SK-N-SH treated with all-trans-retinoic acid at 6 μM for 48 hours (cell line): ENCODE data around the gene UAP1L1.
A peak's percentile ranks its signal among the peaks of the same experiment; 100 is the strongest.

Experiments used
- ATAC-seq: fragments of 200-7000 bp; cut with Tn5 transposase; 3 replicates; pipeline ENCODE4 v1.9.1; 2020; ENCODE audit warnings: mild to moderate bottlenecking, moderate library complexity
- ARNTL ChIP-seq: fragments of 450-650 bp; formaldehyde crosslinking; IDR thresholded peaks from 2 replicates; pipeline ENCODE4 v1.5.0; 2020; ENCODE audit warnings: low read depth, mild to moderate bottlenecking, moderate library complexity, borderline replicate concordance
- CSDC2 ChIP-seq: fragments of 250-450 bp; sonication (Bioruptor Pico); IDR thresholded peaks from 2 replicates; pipeline ENCODE4 v1.5.0; 2020; ENCODE audit warnings: mild to moderate bottlenecking, moderate library complexity
- ESRRG ChIP-seq: fragments of 250-450 bp; sonication (Bioruptor Pico); IDR thresholded peaks from 2 replicates; pipeline ENCODE4 v1.6.1; 2021; ENCODE audit warnings: mild to moderate bottlenecking
- GLIS3 ChIP-seq: fragments of 250-450 bp; sonication (Bioruptor Pico); IDR thresholded peaks from 2 replicates; pipeline ENCODE4 v1.5.0; 2020; ENCODE audit warnings: mild to moderate bottlenecking, moderate library complexity
- ISL1 ChIP-seq: fragments of 250-450 bp; sonication (Bioruptor Pico); IDR thresholded peaks from 2 replicates; pipeline ENCODE4 v2.1.2; 2022; ENCODE audit warnings: mild to moderate bottlenecking, moderate library complexity
- OSR1 ChIP-seq: fragments of 250-450 bp; sonication (Bioruptor Pico); IDR thresholded peaks from 2 replicates; pipeline ENCODE4 v1.8.0; 2022; ENCODE audit warnings: moderate library complexity, mild to moderate bottlenecking, inconsistent platforms
- PPARA ChIP-seq: fragments of 250-450 bp; sonication (Bioruptor Pico); IDR thresholded peaks from 2 replicates; pipeline ENCODE4 v1.5.0; 2020; ENCODE audit warnings: mild to moderate bottlenecking, borderline replicate concordance
- RARB ChIP-seq: fragments of 250-450 bp; sonication (Bioruptor Pico); IDR thresholded peaks from 2 replicates; pipeline ENCODE4 v1.8.0; 2021; ENCODE audit warnings: mild to moderate bottlenecking, moderate library complexity
- SNAI2 ChIP-seq: fragments of 250-450 bp; sonication (Bioruptor Pico); IDR thresholded peaks from 2 replicates; pipeline ENCODE4 v1.5.0; 2020; ENCODE audit warnings: mild to moderate bottlenecking, moderate library complexity
- TCF4 ChIP-seq: fragments of 250-450 bp; sonication (Bioruptor Pico); IDR thresholded peaks from 2 replicates; pipeline ENCODE4 v1.8.0; 2021; ENCODE audit warnings: mild to moderate bottlenecking, moderate library complexity, borderline replicate concordance
- TOX ChIP-seq: fragments of 250-450 bp; sonication (Bioruptor Pico); IDR thresholded peaks from 2 replicates; pipeline ENCODE4 v1.8.0; 2021; ENCODE audit warnings: mild to moderate bottlenecking, moderate library complexity, borderline replicate concordance
- ZC3H10 ChIP-seq: fragments of 250-450 bp; sonication (Bioruptor Pico); IDR thresholded peaks from 2 replicates; pipeline ENCODE4 v1.5.1; 2021; ENCODE audit warnings: mild to moderate bottlenecking, moderate library complexity
- ZFP3 ChIP-seq: fragments of 250-450 bp; sonication (Bioruptor Pico); IDR thresholded peaks from 2 replicates; pipeline ENCODE4 v1.5.0; 2020; ENCODE audit warnings: mild to moderate bottlenecking, moderate library complexity
- ZNF565 ChIP-seq: fragments of 450-650 bp; formaldehyde crosslinking; conservative IDR thresholded peaks from 2 replicates; pipeline ENCODE4 v1.5.0; 2020; ENCODE audit warnings: low read depth, mild to moderate bottlenecking, moderate library complexity
- ZNF70 ChIP-seq: fragments of 450-650 bp; formaldehyde crosslinking; IDR thresholded peaks from 2 replicates; pipeline ENCODE4 v1.5.0; 2020; ENCODE audit warnings: mild to moderate bottlenecking, moderate library complexity
- ZNF8 ChIP-seq: fragments of 450-650 bp; formaldehyde crosslinking; IDR thresholded peaks from 2 replicates; pipeline ENCODE4 v1.5.0; 2020; ENCODE audit warnings: mild to moderate bottlenecking, moderate library complexity
- TF ChIP-seq, protein P1 (sequence below): fragments of 250-450 bp; sonication (Bioruptor Pico); IDR thresholded peaks from 2 replicates; pipeline ENCODE4 v1.8.0; 2021; ENCODE audit warnings: low read depth, mild to moderate bottlenecking, moderate library complexity, borderline replicate concordance
- TF ChIP-seq, protein P2 (sequence below): fragments of 250-450 bp; sonication (Bioruptor Pico); IDR thresholded peaks from 2 replicates; pipeline ENCODE4 v1.8.0; 2020; ENCODE audit warnings: mild to moderate bottlenecking, moderate library complexity, borderline replicate concordance
- TF ChIP-seq, protein P3 (sequence below): fragments of 250-450 bp; sonication (Bioruptor Pico); IDR thresholded peaks from 2 replicates; pipeline ENCODE4 v1.5.0; 2020; ENCODE audit warnings: mild to moderate bottlenecking, moderate library complexity
- TF ChIP-seq, protein P4 (sequence below): fragments of 250-450 bp; sonication (Bioruptor Pico); IDR thresholded peaks from 2 replicates; pipeline ENCODE4 v1.5.1; 2020; ENCODE audit warnings: low read depth, mild to moderate bottlenecking, moderate library complexity
- TF ChIP-seq, protein P5 (sequence below): fragments of 250-450 bp; sonication (Bioruptor Pico); IDR thresholded peaks from 2 replicates; pipeline ENCODE4 v1.5.1; 2021; ENCODE audit warnings: mild to moderate bottlenecking, moderate library complexity

The UAP1L1 gene

DNA sequence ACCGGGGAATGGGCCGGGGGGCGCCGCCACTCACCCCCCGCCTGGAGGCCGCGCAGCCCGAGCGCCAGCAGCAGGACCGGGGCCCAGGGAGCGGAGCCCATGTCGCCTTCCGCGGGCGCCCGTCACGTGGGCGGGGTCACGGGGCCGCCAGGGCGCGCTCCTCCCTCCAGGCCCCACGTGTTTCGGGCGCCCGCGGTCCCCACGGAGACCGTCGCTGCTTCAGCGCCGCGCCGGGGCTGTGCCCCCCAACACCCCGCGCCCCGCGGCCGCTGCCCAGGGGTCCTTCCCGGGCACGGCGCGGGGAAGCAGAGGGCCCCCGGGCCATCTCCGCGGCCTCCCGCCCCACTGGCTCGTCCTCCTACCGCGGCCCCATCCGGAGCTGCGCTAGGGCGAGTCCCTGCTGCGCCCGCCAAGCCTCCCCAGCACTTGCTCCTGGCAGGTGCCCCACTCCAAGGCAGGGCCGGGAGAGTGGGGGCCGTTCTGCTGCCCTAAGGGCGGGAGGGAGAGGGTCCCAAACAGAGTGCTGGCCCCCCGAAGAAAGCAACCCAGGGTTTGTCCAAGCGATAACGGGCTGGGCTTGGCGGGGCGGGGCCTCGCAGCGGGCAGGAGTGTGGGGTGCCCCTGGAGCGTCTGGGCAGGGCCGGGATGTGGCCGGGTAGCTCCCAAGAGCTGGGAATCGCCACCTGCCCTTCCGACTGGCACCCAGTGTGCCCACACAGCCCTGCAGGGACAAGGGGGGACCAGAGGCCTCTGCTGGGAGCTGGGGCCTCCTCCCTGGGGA lies 37.5 kb downstream of the UAP1L1 start, which contains the start of gene DPP7:
TSS of gene DPP7 (minus strand) at position 121 of the 781 bp plus-strand sequence. CDS start at position 101, 20 bp downstream.
- no peak for TF ChIP-seq PPARA (CRISPR knock-in tag)
- TF ChIP-seq, all 23 proteins: peak for 0
- peak; percentile 79 for ATAC-seq

DNA sequence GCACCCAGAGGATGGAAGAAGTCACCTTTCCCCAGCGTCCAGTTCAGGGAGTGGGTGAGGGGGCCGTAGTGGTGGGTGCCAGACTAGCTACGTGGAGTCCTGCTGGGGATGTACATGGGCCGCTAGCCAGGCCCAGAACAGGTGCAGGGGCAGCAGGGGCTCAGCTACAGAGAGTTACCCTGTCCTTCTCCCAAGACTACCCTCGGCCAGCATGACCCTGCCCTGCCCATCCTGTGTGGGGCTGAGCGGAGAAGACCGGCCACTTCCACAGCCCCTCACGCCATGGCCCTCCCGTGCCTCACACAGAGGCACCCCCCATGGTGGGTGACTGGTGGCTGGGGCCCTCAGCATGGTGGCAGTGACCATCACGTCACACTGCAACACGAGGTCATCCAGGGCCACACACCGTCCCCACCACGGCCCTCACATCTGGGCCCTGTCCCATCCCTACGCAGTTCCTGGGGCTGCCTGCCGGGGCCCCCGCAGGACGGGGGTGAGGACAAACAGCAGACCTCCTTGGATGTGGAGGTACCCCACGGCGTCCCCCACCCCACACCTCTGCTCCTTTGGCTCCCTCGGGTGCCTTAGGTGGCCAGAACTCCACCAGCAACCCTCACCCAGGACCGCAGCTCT lies 38.2 kb downstream of the UAP1L1 start:
- ATAC-seq, result no peak; the same call in 2 of the 3 replicates
- TF ChIP-seq CSDC2, result no peak
- no peak for TF ChIP-seq ZNF70 (CRISPR knock-in tag)
- TF ChIP-seq GLIS3 (CRISPR knock-in tag), result no peak
- TF ChIP-seq TCF4, result no peak
- no peak for TF ChIP-seq ESRRG
- TF ChIP-seq ZC3H10, result no peak
- TF ChIP-seq, protein P1, sequence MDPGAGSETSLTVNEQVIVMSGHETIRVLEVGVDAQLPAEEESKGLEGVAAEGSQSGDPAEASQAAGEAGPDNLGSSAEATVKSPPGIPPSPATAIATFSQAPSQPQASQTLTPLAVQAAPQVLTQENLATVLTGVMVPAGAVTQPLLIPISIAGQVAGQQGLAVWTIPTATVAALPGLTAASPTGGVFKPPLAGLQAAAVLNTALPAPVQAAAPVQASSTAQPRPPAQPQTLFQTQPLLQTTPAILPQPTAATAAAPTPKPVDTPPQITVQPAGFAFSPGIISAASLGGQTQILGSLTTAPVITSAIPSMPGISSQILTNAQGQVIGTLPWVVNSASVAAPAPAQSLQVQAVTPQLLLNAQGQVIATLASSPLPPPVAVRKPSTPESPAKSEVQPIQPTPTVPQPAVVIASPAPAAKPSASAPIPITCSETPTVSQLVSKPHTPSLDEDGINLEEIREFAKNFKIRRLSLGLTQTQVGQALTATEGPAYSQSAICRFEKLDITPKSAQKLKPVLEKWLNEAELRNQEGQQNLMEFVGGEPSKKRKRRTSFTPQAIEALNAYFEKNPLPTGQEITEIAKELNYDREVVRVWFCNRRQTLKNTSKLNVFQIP (CRISPR knock-in tag), result no peak
- TF ChIP-seq, protein P2, sequence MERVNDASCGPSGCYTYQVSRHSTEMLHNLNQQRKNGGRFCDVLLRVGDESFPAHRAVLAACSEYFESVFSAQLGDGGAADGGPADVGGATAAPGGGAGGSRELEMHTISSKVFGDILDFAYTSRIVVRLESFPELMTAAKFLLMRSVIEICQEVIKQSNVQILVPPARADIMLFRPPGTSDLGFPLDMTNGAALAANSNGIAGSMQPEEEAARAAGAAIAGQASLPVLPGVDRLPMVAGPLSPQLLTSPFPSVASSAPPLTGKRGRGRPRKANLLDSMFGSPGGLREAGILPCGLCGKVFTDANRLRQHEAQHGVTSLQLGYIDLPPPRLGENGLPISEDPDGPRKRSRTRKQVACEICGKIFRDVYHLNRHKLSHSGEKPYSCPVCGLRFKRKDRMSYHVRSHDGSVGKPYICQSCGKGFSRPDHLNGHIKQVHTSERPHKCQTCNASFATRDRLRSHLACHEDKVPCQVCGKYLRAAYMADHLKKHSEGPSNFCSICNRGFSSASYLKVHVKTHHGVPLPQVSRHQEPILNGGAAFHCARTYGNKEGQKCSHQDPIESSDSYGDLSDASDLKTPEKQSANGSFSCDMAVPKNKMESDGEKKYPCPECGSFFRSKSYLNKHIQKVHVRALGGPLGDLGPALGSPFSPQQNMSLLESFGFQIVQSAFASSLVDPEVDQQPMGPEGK (CRISPR knock-in tag), result no peak
- no peak for TF ChIP-seq RARB (CRISPR knock-in tag)
- no peak for TF ChIP-seq PPARA (CRISPR knock-in tag)
- TF ChIP-seq, protein P3, sequence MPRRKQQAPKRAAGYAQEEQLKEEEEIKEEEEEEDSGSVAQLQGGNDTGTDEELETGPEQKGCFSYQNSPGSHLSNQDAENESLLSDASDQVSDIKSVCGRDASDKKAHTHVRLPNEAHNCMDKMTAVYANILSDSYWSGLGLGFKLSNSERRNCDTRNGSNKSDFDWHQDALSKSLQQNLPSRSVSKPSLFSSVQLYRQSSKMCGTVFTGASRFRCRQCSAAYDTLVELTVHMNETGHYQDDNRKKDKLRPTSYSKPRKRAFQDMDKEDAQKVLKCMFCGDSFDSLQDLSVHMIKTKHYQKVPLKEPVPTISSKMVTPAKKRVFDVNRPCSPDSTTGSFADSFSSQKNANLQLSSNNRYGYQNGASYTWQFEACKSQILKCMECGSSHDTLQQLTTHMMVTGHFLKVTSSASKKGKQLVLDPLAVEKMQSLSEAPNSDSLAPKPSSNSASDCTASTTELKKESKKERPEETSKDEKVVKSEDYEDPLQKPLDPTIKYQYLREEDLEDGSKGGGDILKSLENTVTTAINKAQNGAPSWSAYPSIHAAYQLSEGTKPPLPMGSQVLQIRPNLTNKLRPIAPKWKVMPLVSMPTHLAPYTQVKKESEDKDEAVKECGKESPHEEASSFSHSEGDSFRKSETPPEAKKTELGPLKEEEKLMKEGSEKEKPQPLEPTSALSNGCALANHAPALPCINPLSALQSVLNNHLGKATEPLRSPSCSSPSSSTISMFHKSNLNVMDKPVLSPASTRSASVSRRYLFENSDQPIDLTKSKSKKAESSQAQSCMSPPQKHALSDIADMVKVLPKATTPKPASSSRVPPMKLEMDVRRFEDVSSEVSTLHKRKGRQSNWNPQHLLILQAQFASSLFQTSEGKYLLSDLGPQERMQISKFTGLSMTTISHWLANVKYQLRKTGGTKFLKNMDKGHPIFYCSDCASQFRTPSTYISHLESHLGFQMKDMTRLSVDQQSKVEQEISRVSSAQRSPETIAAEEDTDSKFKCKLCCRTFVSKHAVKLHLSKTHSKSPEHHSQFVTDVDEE (CRISPR knock-in tag), result no peak

DNA sequence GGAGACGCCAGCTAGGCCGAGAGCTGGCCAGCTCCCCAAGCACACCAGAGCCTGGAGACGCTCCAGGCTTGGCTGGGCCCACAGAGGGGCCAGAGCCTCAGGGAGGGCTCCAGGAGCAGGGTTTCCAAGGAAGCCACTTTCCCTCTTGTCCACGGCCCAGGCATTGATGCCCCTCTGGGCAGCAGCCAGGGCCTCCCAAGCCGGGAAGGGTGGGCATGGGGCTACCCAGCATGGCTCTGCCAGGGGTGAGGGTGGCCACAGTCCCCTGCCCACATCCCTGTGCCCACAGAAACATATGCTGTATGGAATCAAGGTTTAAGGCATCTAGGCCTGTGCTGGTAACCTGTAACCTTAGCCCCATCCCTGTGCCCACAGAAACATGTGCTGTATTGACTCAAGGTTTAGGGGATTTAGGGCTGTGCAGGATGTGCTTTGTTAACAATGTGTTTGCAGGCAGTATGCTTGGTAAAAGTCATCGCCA lies 38.8 kb downstream of the UAP1L1 start:
- TF ChIP-seq ZFP3 (CRISPR knock-in tag) (no peak), TCF4 (no peak), CSDC2 (no peak), SNAI2 (CRISPR knock-in tag) (no peak), TOX (CRISPR knock-in tag) (no peak), ZC3H10 (no peak)
- no peak for ATAC-seq

DNA sequence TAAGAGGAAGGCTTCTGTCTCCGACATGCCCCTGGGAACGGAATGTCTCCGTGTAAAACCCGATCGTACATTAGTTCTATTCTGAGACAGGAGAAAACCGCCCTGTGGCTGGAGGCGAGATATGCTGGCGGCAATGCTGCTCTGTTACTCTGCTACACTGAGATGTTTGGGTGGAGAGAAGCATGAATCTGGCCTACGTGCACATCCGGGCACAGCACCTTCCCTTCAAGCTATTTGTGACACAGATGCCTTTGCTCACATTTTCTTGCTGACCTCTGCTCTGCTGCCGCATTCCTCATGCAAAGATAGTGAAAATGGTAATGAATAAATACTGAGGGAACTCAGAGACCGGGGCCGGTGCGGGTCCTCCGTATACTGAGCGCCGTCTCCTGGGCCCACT lies 39.4 kb downstream of the UAP1L1 start:
- no peak for ATAC-seq
- no peak for TF ChIP-seq OSR1
- TF ChIP-seq ZNF565, result no peak
- TF ChIP-seq, protein P2 (CRISPR knock-in tag), result no peak
- TF ChIP-seq TOX (CRISPR knock-in tag), result no peak
- no peak for TF ChIP-seq ZNF70 (CRISPR knock-in tag)
- TF ChIP-seq, protein P4, sequence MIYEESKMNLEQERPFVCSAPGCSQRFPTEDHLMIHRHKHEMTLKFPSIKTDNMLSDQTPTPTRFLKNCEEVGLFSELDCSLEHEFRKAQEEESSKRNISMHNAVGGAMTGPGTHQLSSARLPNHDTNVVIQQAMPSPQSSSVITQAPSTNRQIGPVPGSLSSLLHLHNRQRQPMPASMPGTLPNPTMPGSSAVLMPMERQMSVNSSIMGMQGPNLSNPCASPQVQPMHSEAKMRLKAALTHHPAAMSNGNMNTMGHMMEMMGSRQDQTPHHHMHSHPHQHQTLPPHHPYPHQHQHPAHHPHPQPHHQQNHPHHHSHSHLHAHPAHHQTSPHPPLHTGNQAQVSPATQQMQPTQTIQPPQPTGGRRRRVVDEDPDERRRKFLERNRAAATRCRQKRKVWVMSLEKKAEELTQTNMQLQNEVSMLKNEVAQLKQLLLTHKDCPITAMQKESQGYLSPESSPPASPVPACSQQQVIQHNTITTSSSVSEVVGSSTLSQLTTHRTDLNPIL (CRISPR knock-in tag), result no peak
- no peak for TF ChIP-seq ZNF8 (CRISPR knock-in tag)
- TF ChIP-seq, protein P3 (CRISPR knock-in tag), result no peak
- no peak for TF ChIP-seq ISL1 (CRISPR knock-in tag)
- TF ChIP-seq, protein P5, sequence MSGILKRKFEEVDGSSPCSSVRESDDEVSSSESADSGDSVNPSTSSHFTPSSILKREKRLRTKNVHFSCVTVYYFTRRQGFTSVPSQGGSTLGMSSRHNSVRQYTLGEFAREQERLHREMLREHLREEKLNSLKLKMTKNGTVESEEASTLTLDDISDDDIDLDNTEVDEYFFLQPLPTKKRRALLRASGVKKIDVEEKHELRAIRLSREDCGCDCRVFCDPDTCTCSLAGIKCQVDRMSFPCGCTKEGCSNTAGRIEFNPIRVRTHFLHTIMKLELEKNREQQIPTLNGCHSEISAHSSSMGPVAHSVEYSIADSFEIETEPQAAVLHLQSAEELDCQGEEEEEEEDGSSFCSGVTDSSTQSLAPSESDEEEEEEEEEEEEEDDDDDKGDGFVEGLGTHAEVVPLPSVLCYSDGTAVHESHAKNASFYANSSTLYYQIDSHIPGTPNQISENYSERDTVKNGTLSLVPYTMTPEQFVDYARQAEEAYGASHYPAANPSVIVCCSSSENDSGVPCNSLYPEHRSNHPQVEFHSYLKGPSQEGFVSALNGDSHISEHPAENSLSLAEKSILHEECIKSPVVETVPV (CRISPR knock-in tag), result no peak
- TF ChIP-seq ARNTL (CRISPR knock-in tag), result no peak
